Measurements from ENCODE around the gene UCKL1. TPM values are rescaled to one million over a fixed set of nuclear protein-coding genes. Genes with fewer than 3 reads are reported as not detected.
"Not testable (repeated sequence)": the region's sequence is repeated elsewhere in the genome, so short reads cannot be mapped to it uniquely, and the experiment has no call there.

Gene UCKL1
- total RNA-seq, 6 donors from 2014 or later: 23.0 to 103 (median 37.3) TPM

DNA sequence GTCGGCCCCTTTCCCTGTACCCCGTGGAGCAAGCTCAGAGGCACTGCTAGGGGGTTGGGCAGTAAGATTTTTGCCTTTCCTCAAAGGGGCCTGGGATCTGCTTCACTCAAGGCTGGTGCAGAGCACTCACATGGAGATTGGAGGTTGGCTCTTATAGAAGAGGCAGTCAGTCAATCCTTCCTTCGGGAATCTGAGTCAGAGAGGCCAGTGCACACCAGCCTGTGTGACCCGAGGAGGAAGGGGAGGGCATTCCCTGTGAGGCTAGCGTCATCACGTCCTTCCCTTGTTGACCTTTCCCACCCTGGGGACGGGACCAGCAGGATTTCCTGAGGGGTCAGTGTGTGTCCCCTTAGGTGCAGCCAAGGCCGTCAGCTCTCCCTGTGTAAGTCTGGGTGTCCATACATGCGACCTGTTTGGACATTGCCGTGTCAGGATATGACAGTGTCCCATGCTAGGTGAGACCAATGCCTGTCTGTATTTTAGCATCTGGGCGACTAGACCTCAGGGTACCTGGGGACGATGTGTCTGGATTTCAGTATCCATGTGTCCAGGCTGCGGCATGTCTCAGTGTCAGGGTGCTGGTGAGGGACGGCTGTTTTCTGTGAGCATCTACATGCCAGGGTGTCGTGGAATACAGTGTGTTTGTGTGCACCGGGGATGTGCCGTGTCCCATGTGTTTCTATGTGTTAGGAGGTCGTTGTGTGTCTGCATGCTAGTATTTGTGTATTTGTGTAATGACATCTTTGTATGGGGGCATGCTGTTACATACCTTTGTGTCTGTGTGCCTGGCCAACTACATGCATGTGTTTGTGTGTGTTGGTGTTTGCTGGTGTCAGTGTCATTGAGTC is 16.3 kb upstream of the UCKL1 start:
- 45 to 65% methylated on average over 8 to 18 of the region's 18 CpGs for WGBS, 2 donors
- TF ChIP-seq POLR2AphosphoS5 (IDR thresholded peaks at IDR 0.05) (peak; percentile 46 to 71), CTCF (IDR thresholded peaks at IDR 0.05) (no peak)
- no peaks in the 10 kb centered on the region for H3K9me3 ChIP-seq
- H3K36me3 ChIP-seq: no peaks in the 10 kb centered on the region
- H3K27ac ChIP-seq: peak overlapping the region in 3 of 4 donors; percentile 24 to 68 (median 49)
- peaks cover 26 to 45% (median 34%) of the 10 kb centered on the region in 4 donors for H3K4me1 ChIP-seq
- no peak for ATAC-seq (ENCODE audit: low FRiP score in 2 of 2)
- no peak overlapping the region for H3K4me3 ChIP-seq
- no peaks in the 10 kb centered on the region for H3K27me3 ChIP-seq
- DNase-seq: no peak

GRCh38 chr20:63971960-63972311 is 15.7 kb upstream of the UCKL1 start:
- H3K4me3 ChIP-seq: not testable (repeated sequence)

GRCh38 chr20:63970714-63971431 is 14.7 kb upstream of the UCKL1 start:
- H3K4me1 ChIP-seq: peaks cover 26 to 45% (median 34%) of the 10 kb centered on the region in 4 donors
- peaks cover 0 to 6% (median 0%) of the 10 kb centered on the region in 4 donors for H3K9me3 ChIP-seq
- no peak for TF ChIP-seq POLR2AphosphoS5 (IDR thresholded peaks at IDR 0.05)
- TF ChIP-seq EP300 (IDR thresholded peaks at IDR 0.05): no peak
- TF ChIP-seq CTCF (IDR thresholded peaks at IDR 0.05): no peak
- no peak for TF ChIP-seq POLR2A (IDR thresholded peaks at IDR 0.05)
- no peak for ATAC-seq (ENCODE audit: low FRiP score in 2 of 2)
- WGBS, 2 donors: 88 to 94% methylated on average over 5 of the region's 5 CpGs
- no peaks in the 10 kb centered on the region for H3K27me3 ChIP-seq
- peak overlapping the region in 2 of 4 donors; percentile 61 to 71 for H3K27ac ChIP-seq
- H3K36me3 ChIP-seq: peaks cover 0 to 11% (median 6%) of the 10 kb centered on the region in 4 donors
- peak overlapping the region in 1 of 4 donors; percentile 75 for H3K4me3 ChIP-seq
- no peak for DNase-seq

More at GRCh38 chr20:63971960-63972311, 15.7 kb upstream of the UCKL1 start:
- peaks cover 26 to 45% (median 34%) of the 10 kb centered on the region in 4 donors for H3K4me1 ChIP-seq
- peak overlapping the region in 3 of 4 donors; percentile 24 to 49 (median 49) for H3K27ac ChIP-seq
- H3K36me3 ChIP-seq; ATAC-seq (ENCODE audit: low FRiP score in 2 of 2); H3K9me3 ChIP-seq; DNase-seq; H3K27me3 ChIP-seq: not testable (repeated sequence)
- 74 to 76% methylated on average over 10 of the region's 10 CpGs for WGBS, 2 donors

GRCh38 chr20:63969838-63970713 is 13.9 kb upstream of the UCKL1 start, which contains the start of gene ZNF512B:
Gene ZNF512B, minus strand, starts transcription at chr20:63969930. Its CDS starts 1,980 bp downstream, at chr20:63967950.
- no peak for TF ChIP-seq POLR2A (IDR thresholded peaks at IDR 0.05)
- TF ChIP-seq EP300 (IDR thresholded peaks at IDR 0.05): no peak
- peak in 1 of 2 donors; percentile 5 for TF ChIP-seq POLR2AphosphoS5 (IDR thresholded peaks at IDR 0.05)
- TF ChIP-seq CTCF (IDR thresholded peaks at IDR 0.05): no peak
- H3K27ac ChIP-seq: peak within 1 kb of the TSS; percentile 58 to 75 (median 63)

More at GRCh38 chr20:63969838-63970713, 13.9 kb upstream of the UCKL1 start, which contains the start of gene ZNF512B:
- 6 to 47% methylated on average over 3 to 40 of the region's 73 CpGs for WGBS, 2 donors
- H3K36me3 ChIP-seq: peaks cover 0 to 11% (median 6%) of the 10 kb centered on the region in 4 donors
- peak within 1 kb of the TSS; percentile 49 to 82 (median 74) for H3K4me3 ChIP-seq
- H3K9me3 ChIP-seq: peaks cover 0 to 7% (median 0%) of the 10 kb centered on the region in 4 donors
- H3K27me3 ChIP-seq: no peaks in the 10 kb centered on the region
- peaks cover 26 to 45% (median 34%) of the 10 kb centered on the region in 4 donors for H3K4me1 ChIP-seq
- ATAC-seq (ENCODE audit: low FRiP score in 2 of 2): peak in 1 of 2 donors; percentile 72
- peak in 1 of 2 donors; percentile 92 for DNase-seq
